GM21515 (cell line): ENCODE data around the gene GALNT2.
A peak's percentile ranks its signal among the peaks of the same experiment; 100 is the strongest.

Source experiments
- ATAC-seq: cut with Tn5 transposase; IDR thresholded peaks from one replicate; pipeline ENCODE4 v1.9.1; 2021; ENCODE audit not compliant: unreplicated experiment

GALNT2 gene

DNA sequence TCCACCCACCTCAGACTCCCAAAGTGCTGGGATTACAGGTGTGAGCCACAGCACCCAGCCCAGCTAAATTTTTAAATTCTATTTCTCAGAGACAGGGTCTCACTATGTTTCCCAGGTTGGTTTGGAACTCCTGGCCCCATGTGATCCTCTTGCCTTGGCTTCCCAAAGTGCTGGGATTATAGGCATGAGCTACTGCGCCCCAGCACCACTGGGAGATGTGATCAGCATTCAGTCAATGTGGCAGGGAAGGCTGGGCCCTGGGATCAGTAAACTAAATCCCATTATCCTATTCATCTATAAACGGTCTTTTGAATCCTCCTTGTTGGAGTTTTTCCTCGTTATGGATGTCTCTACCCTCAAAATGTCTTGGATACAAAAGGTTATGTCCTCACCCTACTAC lies 245.6 kb downstream of the GALNT2 start:
- no peak for ATAC-seq

DNA sequence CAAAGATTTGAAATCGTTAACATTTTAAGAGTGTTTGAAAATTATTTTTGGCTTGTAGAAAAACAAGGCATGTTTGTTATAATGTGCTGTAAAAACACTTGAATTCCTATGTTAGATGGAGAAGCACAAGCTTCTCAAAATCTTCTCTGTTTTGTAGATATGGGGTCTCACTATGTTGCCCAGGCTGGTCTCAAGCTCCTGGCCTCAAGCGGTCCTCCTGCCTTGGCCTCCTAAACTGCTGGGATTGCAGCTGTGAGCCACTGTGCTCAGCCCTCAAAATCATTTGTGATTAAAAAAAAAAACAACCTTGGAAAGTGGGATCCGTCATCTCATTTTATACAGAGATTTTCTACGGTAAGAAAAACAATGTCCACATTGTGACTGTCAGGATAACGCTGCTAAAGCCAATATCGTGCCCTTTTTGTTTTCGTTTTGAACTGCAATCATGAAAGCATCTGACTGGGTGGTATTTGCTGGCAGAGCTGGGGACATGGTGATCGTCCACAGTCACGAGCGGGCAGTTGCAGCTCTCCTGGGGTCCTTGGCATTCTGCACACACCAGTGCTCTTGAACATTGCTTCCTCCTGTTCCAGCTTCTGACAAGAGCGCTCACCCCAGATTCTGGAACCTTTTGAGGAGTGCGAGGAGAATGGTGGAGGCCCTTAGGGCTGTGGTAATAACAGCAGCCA lies 246.6 kb downstream of the GALNT2 start:
- no peak for ATAC-seq

DNA sequence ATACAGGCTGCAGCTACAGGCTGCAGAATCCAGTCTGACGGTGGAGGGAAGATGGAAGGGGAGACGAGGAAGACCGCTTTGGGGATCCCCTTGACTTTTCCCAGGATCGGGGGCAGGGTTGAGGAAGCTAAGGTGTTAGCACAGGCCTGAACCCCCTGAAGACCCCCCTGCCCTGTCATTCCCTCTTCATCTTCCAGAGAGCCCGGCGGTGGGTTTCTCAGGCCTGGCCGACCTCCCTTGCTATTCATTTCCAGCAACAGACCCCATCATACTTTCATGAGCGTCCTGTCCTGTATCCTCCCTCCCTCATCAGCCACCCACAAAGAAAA lies 247.1 kb downstream of the GALNT2 start:
- ATAC-seq, result no peak

DNA sequence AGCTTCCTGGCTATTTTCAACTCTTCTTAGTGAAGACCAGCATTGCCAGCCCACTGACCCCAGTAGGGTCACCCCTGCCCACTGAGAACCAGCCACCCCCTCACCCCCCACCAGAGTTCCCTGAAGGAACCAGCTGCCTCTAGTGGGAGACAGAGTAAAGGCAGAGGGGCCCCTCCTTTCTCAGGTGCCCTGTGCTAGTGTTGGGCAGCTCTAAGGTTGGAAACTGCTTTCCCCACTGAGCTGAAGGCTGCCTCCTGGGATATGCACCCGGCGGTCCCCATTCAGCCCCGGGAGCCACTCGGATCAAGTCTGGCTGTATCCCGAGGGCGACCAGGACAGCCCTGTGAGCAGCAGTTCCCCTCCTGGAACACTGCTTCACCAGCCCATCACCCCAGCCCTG lies 248.1 kb downstream of the GALNT2 start:
- ATAC-seq, result no peak

DNA sequence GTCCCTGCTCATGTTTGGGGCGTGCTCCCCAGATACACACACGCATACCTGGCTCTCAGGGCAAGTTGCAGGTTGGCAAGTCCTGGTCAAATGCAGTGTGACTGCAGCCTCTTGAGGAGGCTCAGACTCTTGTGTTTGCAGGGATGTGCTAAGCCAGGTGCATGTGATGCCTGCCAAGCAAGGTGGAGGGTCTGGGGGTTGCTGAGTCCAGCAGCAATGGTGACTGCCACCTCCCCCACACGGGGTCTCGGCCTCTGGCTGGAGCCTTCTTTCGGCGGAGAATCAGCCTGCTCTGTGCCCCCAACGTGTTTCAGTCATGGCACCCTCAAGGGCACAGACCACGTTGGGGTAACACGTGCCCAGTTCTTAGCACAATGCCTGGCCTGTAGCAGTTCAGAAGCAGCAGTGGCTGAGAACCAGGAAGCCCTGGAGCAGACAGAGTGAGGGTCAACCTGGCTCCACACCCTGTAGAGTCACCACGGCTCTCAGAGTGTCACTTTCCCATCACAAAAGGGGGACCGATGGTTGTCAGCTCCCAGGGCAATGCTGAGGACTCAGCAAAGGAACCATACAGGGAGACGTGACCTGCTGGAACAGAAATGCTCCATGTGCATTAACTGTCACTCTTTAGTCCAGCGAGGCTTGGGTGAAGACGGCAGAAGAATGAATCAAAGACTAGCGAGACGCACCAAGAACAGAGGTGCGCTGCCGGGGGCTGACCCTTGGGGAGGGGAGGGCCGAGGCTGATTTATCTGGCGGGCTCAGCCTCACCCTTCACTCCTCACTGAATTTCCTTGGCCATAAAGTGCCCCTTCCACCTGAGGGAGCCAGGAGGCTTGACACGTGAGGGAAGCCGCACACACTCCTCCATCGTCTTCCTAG lies 250.1 kb downstream of the GALNT2 start:
- no peak for ATAC-seq

DNA sequence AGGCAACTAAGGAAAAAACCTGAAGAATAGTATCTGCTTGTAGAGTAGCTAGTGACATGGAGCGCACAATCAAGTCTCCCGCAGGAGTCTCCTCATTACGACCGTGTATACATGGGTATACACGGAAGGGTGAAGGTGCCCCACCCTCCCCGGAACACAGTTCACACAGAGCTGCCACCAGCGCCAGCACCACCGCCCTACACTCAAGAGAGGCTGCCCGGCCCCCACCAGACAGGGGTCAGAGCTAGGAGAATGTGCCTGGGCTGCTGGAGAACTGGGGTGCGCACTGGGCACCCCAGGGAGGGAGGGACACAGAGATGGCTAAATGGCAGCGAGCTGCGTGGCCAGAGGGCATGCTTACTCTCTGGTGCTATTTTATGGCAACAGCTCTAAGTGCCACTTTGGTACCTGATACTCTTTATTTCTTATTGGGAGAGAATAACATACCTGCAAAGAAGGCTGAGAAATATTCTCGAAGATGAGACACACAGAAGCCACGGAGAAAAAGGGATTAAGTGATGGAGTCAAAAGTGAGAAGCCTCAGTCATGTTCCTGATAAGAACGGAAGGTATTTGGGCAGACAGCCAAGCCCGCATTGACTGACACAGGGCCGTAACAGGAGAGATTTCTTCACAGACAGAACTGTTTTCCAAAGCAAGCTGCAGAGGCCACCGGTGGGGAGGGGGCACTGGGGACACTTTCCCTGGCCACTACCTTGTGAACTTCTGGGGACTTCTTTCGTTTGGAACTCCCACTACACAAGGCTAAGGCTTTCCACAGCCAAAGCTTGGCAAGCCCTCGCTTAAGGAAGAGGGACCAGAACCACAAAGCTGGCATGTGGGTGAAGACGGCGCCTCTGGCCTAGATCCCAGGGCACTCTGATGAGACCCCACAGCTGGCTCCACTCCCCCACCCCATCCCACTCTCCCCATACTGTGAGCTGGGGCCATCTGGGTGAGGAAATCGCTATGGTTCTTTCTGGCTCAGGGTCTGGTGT lies 251.1 kb downstream of the GALNT2 start:
- no peak for ATAC-seq

DNA sequence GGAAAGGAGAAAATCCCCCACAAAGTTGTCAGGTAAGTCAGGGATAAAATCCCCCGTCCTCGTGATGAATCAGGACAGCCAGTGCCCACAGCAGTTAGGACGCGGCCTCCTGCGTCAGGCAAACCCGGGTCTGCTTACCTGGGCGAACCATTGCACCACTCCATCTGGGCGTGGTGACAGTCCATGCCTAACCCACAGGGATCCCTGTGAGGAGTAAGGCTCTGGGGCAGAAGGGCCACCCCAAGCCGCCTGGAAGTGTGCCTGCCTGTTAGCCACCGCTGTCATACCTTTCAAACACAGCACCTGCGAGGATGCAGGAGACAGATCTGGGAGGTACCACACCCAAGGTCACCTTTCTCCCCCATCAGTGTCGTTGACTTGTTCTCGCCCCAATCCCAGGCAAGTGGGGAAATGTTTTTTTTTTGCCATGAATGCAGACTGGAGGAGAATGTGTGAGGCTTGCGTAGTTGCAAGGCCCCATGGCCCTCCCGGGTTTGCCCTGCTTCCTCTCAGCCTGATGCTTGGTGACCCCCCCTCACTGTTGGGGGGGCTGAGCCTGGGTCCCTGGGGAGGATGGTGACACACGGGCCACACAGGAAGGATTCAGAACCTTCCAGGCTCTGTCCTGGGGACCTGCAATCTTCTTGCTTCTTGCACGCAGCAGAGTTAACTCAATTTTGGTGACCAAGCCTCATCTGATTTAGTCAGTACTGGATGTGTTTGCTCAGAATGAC lies 252.1 kb downstream of the GALNT2 start:
- no peak for ATAC-seq

DNA sequence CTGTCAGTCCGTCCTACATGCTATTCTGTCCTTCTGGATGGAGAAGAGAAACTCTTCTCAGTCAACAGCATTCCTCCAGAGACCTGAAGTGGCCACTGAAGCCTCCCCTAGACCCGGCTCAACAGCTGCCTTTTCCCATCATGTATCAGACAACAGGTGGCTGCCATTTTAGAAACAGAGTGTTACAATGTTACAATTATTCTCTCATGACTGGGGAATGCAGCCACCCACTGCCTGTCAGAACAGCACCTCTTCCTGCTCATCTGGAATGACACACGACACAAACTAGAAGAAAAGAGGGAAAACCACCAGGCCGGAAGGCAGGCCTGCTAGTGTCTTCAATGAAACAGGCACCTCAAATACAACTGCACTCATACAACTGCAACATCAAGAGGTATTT lies 253.8 kb downstream of the GALNT2 start:
- no peak for ATAC-seq

DNA sequence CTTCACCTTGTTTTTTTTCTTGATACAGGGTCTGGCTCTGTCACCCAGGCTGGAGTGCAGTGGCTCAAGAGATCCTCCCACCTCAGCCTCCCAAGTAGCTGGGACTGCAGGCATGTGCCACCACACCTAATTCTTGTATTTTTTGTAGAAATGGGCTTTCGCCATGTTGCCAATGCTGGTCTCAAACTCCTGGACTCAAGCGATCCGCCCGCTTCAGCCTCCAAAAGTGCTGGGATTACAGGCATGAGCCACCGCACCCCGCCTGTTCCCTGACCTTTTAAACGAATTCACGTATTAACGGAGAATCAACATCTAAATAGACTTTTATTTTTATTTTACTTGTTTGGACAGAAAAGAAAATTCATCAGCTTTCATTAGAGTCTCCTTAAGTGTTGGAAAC lies 254.3 kb downstream of the GALNT2 start:
- ATAC-seq, result no peak

DNA sequence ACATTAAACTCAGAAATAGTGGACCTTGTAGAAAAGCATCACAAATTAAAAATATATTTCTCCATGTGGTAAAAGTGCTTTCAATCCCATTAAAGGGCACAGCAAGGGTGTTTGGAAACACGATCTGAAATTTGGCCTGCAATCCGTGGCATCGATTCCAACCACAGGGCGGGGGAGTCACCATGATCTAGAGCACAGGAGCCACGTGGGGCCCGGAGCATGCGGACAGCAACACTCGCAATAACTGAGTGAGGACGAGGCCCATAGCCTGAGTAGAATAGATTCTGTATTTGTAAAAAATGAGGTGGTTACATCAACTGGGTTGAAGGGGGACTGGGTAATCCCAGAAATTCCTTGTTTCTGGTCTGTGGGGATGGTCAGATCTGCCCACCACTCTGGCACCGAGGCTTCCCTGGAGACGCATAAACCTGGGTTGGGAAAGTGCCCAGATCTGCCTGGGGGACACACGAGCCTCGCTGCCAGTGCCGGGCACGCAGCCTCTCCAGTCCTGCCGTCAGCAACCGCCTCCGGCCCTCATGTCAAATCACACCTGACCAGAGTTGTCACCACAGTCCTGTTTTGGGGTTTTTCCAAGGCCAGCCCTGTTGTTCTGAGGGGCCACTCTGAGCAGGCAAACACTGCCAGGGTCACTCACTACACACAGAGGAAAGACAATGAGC lies 254.8 kb downstream of the GALNT2 start:
- no peak for ATAC-seq

DNA sequence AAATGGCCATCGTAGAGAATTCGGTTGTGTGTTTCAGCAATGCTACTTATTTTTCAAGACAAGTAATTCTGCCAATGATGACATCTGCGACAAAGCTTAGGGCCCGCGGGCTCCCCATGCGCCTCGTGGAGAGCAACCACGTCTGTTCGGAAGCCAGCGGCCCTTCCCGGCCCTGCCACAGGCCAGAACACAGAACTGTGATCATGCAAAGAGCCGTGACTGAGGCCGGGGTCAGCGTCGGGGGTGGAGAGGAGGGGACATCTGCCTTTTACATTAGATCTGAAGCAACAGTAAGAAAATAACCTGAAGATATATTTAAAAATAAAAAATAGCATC lies 255.4 kb downstream of the GALNT2 start:
- ATAC-seq, result no peak

DNA sequence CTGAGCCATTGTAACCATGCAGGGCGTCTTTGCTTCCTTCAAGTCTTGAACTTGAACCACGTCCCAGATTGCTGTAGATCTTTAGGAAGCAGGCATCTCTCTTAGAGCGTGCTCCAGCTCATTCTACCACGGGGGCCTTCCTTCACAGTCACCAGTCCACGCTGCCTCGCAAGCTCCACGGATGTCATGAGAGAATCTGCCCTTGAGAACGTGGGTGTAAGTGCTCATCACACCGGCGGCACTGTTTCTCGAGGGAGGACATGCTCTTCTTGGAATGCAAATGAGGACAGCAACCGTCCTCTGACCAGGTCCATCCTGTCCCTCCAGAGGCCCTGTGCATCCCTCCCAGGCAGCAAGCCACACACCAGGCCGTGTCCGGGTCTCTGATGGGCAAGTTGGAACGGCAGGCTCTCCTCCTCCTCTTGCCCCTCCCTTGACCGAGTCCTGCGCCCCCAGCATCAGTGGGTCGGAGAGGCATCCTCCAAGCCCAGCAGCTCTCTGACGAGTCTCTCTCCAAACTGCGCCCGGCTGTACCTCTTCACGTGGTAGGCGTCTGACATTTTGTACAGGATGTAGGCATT lies 256.0 kb downstream of the GALNT2 start:
- no peak for ATAC-seq

DNA sequence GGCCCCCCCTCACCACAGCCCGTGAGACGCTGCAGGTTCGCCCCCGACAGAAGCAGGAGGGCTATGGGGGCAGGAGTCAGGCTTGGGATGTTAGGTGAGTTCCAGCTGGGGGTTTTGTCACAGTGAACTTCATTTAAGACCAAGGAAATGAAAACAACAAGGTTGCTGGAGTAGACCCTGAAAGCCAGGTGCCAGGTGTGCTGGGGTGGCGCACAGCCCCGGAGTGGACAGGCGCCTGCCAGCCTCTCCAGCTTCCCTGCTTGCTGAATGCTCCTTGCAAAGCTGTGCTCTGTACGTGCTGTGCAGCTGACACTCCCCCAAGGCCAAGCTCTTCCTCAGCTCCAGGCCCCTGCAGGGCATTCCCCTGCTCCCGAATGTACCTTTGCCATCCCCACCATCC lies 256.6 kb downstream of the GALNT2 start:
- no peak for ATAC-seq

DNA sequence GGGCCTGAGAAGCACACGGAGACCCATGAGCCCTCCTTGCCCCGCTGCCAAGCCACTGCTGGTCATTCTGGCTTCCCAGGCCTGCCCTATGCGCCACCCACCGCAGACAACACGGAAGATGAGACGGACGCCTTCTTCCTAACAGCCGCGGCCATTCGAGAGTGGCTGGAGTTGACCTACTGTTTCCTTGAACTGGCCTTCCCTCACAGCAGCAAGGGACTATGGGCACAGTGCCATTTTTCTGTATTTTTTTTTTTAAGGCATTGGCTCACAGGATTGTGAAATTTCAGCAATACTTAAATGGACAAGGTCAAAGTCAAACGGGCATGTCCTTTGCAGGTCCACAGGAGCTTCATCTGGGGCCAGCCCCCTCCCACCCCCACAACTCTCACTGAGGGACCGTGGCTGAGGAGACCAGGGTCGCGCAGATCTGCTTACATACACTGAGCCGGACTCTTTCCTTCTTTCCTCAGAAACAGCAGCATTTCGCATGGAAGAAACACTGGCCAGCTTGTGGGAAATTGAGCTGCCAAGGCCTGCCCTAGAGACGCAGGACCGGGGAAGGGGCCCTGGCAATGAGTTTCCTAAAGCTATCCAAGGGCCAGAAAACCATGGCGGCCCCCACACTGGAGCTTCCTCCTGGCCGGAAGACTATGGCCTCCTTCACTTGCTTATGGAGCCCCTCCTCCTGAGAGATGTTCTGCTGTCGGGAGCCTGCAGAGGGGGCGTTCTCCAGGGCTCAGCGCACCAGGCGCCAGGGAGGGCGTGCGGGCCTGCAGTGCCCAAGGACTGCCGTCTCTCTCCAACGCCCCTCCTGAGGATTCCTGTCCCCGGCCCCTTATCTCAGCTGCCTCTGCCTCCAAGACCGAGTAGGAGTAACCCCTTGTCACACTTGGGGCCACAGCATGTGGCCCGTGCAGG lies 260.2 kb downstream of the GALNT2 start:
- ATAC-seq, result peak; percentile 18

DNA sequence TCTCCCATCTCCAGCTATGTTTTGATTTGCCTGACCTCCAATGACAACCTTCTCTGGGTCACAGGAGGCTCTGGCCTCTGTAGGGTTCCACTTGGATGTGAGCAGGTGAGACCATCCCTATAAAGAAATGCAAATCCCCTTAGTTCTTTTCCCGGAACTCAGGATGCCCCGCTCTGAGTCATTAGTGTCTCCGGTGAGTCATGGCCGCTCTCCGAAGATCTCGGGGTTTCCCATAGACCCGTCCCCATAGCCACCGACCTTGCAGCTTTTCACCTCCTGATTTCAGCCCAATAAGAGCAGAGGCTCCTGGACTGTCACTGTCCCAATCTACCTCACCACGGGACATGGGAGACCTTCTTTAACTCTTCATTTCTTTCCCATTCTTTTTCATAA lies 260.9 kb downstream of the GALNT2 start:
- ATAC-seq, result peak; percentile 66

DNA sequence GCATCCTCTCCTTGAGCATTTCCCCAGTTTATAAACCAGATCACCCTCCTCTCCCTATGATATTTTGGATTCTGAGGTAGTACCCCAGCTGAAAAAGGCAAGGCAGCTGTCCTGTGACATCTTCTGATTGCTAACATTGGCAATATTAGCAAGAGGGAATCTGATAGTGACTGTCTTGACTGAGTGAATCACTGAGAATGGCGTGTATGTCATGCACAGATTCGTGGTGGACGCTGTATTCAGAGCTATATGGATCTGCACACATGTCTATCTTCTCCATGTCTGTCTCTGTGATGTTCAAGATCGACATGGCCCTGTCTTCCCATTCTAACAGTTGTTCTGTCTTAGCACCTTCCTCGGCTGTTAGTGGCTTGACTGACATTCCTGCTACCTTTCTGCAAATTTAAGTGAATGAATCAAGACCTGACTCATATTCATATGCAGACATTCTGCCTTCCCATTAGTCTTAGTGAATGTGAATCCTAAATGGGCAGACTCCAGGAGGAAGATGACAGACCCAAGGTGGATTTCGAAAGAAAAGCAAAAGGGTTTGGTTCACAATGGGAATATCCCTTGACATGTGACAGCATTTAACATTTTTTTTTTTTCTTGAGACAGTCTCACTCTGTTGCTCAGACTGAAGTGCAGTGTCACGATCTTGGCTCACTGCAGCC lies 261.4 kb downstream of the GALNT2 start:
- no peak for ATAC-seq

DNA sequence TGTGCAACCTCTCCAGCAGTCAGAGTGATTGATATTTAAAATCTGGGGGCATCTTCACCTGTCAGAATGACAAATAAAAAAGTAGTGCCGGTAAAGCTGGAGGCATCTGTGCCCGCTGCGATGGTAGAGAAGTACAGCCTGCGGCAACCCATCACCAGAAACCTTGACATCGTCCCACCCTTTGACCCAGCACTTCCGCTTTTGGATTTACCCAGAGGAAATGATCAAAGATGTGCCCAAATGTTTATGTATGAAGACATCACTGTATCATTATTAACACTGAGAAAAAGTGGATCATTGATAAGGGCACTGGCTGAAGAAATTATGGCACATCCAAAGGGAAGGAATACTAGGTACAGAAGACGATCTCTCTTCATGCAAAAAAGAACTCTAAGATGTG lies 263.1 kb downstream of the GALNT2 start:
- ATAC-seq, result no peak
